Prostate gland (tissue), 2 donors: Measurements from ENCODE around the gene EPS15.

Experiments used
- POLR2A ChIP-seq: fragments of 450-650 bp; IDR thresholded peaks from one replicate; pipeline ENCODE4 v1.6.1; 2016; ENCODE audit warnings: antibody characterized with exemption, mild to moderate bottlenecking
- TF ChIP-seq, protein P1 (sequence below), 4 experiments: fragments of 200-600 bp in 2 of 4; fragments of 450-650 bp in 2 of 4; sonication (generic) in 2 of 4; IDR thresholded peaks; 1 replicate in 3 of 4; 2 replicates in 1 of 4; pipeline ENCODE4 v1.5.1; 2016 to 2019; ENCODE audit warnings: antibody characterized with exemption in 4 of 4, mild to moderate bottlenecking in 2 of 4, moderate library complexity in 2 of 4

DNA sequence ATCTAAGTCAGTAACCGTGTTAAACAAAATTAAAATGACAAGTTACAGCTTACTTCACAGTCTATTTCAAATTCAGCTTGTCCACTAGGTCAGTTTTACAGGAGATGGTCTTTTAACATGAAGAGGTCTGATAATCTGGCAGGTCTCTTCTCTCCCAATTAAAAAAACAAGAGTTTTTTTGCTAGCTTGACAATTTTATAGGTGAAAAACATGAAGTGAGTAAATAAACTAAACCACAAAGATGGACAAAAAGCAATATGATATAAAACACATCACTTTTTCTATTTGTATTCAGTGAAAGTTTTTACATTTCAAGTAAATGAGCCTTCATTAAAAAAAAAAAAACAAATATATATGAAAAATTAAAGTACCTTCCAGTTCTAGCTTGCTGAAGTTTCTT is 163.7 kb downstream of the EPS15 start:
- TF ChIP-seq, protein P1, sequence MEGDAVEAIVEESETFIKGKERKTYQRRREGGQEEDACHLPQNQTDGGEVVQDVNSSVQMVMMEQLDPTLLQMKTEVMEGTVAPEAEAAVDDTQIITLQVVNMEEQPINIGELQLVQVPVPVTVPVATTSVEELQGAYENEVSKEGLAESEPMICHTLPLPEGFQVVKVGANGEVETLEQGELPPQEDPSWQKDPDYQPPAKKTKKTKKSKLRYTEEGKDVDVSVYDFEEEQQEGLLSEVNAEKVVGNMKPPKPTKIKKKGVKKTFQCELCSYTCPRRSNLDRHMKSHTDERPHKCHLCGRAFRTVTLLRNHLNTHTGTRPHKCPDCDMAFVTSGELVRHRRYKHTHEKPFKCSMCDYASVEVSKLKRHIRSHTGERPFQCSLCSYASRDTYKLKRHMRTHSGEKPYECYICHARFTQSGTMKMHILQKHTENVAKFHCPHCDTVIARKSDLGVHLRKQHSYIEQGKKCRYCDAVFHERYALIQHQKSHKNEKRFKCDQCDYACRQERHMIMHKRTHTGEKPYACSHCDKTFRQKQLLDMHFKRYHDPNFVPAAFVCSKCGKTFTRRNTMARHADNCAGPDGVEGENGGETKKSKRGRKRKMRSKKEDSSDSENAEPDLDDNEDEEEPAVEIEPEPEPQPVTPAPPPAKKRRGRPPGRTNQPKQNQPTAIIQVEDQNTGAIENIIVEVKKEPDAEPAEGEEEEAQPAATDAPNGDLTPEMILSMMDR (IDR thresholded peaks at IDR 0.05) = no peak
- no peak for TF ChIP-seq POLR2A
